Activated naive CD4-positive, alpha-beta T cell (primary cell): ENCODE results near the gene FBXO34.
"Not testable (repeated sequence)": the region's sequence is repeated elsewhere in the genome, so short reads cannot be mapped to it uniquely, and the experiment has no call there.

ENCODE experiments used
- DNase-seq, 4 experiments: peaks; one replicate each; lab custom pipeline; 2025; lab: John Stamatoyannopoulos, UW

FBXO34 gene

GRCh38 chr14:55309761-55310365 is 38.6 kb downstream of the FBXO34 start:
- no peak for DNase-seq

GRCh38 chr14:55312379-55313030 is 41.3 kb downstream of the FBXO34 start:
- not testable (repeated sequence) for DNase-seq

GRCh38 chr14:55313480-55313879 is 42.3 kb downstream of the FBXO34 start:
- no peak for DNase-seq

GRCh38 chr14:55314449-55314848 is 43.2 kb downstream of the FBXO34 start:
- no peak for DNase-seq

GRCh38 chr14:55316564-55316963 is 45.3 kb downstream of the FBXO34 start:
- no peak for DNase-seq

GRCh38 chr14:55317542-55318306 is 46.5 kb downstream of the FBXO34 start:
- no peak for DNase-seq

- DNase-seq, result no peak
These were observed 47.5 kb downstream of the FBXO34 start for GRCh38 chr14:55318694-55319093.

GRCh38 chr14:55323910-55324309 is 52.7 kb downstream of the FBXO34 start:
- no peak for DNase-seq

GRCh38 chr14:55324812-55325211 is 53.6 kb downstream of the FBXO34 start:
- no peak for DNase-seq

GRCh38 chr14:55327179-55327578 is 56.0 kb downstream of the FBXO34 start:
- DNase-seq, result no peak

- no peak for DNase-seq
These were observed 57.1 kb downstream of the FBXO34 start for GRCh38 chr14:55328317-55328716.

- DNase-seq, result no peak
These were observed 58.9 kb downstream of the FBXO34 start for GRCh38 chr14:55329999-55330710.

GRCh38 chr14:55332654-55333570 is 61.7 kb downstream of the FBXO34 start:
- DNase-seq, result no peak

GRCh38 chr14:55333711-55334485 is 62.7 kb downstream of the FBXO34 start:
- no peak for DNase-seq

GRCh38 chr14:55336162-55336561 is 64.9 kb downstream of the FBXO34 start:
- no peak for DNase-seq

GRCh38 chr14:55336691-55337090 is 65.5 kb downstream of the FBXO34 start:
- no peak for DNase-seq

- DNase-seq, result no peak
These were observed 68.5 kb downstream of the FBXO34 start for GRCh38 chr14:55339770-55340169.

- no peak for DNase-seq
These were observed 69.3 kb downstream of the FBXO34 start for GRCh38 chr14:55340482-55340881.

GRCh38 chr14:55341781-55342180 is 70.6 kb downstream of the FBXO34 start:
- DNase-seq, result no peak

GRCh38 chr14:55344582-55345163 is 73.5 kb downstream of the FBXO34 start:
- not testable (repeated sequence) for DNase-seq
